GM03348 (cell line): ENCODE results near the gene CCDC40.

Experiments
- DNase-seq: peaks from one replicate; pipeline ENCODE4 v3.0.0; 2012; ENCODE audit warnings: low spot score

The CCDC40 gene

DNA sequence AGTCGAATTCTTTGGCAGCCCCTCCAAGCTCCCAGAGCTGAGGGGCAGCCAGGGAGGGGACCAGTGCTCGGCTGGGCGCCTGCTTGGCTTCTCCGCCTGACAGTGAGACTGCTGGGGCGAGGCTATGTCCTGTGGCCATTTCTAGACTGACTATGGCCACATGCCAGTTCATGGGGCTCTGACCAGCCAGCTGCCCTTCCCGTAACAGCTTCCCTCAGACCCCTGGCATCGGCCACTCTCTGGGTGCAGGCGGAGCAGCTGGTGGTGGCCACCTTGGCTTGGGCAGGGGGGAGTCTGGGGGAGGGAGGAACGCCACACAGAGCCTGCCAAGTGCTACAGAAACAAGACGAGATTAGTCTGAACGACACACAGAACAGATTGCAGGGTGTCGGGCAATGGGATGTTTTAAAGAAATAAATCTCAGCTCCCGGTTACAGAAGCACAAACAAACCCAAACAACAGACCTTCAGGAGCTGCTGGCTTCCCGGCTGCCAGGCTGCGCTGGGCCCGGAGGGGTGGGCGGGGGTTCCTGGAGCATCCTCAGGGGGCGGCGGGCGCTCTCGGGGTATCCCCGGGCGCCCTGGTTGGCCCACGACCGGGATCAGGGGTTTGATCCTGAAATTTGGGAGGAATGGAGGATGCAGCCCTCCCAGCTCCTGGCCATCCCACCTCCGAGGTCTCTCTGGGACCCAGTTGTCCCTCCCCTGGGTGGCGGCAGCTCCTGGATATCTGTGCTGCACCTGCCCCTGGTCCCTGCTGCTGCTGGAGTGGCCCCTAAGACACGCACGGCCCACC is 35.3 kb upstream of the CCDC40 start:
- DNase-seq: no peak

- no peak for DNase-seq
Measured at GRCh38 chr17:80002070-80002641, 34.3 kb upstream of the CCDC40 start.

- DNase-seq: no peak
Measured at GRCh38 chr17:80002690-80003490, 33.6 kb upstream of the CCDC40 start.

- DNase-seq: no peak
Measured at GRCh38 chr17:80003969-80004368, 32.5 kb upstream of the CCDC40 start.

GRCh38 chr17:80005360-80006338 is 30.8 kb upstream of the CCDC40 start:
- peak; percentile 90 for DNase-seq

GRCh38 chr17:80006339-80006720 is 30.1 kb upstream of the CCDC40 start:
- no peak for DNase-seq

- no peak for DNase-seq
Measured at GRCh38 chr17:80006811-80007752, 29.4 kb upstream of the CCDC40 start.

GRCh38 chr17:80007939-80008338 is 28.5 kb upstream of the CCDC40 start:
- DNase-seq: no peak

DNA sequence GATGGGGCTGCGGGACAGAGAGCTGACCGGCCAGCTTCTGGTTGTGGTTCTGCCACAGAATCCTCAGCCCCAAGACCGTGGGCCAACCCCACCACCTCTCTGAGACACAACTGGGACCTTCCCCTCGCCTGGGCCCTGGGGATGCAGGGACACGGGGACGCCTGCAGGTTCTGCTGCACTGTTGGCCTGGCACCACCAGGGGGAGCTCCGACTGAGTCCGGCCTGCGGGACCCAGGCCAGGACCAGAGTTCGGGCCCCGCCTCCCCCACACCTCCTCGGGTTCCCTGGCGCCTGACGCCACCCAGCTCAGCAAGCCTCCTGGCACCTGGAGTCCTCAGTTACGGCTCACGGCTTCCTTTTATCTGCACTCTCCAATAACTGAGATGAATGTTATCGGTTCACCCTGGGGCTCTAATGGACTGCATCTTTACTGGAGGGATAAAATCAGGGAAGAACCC is 28.0 kb upstream of the CCDC40 start:
- peak; percentile 95 for DNase-seq

DNA sequence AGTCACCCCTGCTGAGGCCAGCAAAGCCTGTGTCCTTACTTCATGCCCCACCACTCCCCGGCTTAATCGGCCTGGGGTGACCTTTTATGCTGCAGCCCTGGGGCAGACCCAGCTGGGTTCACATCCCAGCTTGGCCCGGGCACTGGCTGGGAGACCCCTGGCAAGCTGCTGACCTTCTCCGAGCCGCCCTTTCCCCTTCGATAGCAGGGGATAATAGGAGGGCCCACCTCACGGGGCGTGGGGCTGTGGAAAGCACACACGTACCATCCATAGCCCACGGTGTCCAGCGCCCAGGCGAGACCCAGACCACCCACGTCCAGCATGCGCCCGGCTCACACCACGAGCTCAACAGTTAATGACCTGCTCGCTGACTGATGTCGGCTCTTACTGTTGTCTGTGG is 27.6 kb upstream of the CCDC40 start:
- DNase-seq: no peak

- no peak for DNase-seq
Measured at GRCh38 chr17:80009391-80010282, 26.8 kb upstream of the CCDC40 start.

DNA sequence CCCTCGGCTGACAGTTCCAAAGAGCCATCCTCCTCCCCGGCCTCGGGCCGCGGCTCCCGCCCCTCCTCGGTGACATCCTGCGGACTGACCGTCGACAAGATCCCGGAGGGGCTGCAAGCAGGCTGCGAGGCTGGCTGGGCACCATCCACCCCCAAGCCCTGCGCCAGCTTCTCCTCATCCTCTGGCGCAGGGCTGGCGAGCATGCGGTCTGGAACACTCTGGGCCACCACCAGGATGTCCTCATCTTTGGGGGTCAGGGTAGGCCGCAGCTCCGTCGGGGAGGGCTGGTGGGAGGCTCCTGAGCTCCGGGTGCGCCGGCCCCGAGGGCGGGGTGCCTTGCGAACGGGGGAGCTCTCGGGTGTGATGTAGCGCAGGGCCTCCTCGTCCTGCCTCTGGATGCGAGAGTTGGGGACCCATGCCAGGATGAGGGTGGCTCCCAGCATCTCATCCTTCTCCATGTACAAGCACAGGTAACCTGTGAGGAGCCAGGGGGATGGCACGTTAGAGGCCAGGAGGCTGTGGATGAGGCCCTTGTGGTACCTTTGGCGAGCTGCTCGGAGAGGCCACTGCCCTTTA is 26.1 kb upstream of the CCDC40 start:
- no peak for DNase-seq

DNA sequence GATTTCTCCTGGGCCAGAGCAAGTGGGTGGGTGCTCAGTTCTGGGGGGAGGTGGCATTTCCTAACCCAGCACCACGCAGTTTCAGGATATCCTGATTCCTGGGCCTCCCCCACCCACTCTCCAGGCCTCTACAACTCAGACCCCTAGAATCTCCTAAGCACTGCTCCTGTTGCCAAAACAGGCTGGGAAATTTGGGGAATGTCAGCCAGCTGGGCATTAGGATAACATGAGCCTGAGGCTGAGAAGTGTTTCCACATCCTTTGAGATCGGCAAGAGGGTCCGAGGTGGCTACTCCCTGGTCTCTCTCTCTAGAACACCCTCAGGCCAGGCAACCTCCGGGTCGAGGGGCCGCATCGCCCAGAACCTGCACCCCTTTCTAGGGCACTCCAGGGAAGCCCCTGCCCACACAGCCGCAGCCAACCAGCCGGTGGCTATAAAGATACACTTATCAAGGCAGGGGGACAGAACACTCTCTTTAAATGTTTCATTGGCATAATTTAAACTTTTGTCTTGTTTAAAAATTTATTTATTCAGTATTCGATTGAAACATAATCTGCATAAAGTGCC is 24.4 kb upstream of the CCDC40 start:
- DNase-seq: no peak

DNA sequence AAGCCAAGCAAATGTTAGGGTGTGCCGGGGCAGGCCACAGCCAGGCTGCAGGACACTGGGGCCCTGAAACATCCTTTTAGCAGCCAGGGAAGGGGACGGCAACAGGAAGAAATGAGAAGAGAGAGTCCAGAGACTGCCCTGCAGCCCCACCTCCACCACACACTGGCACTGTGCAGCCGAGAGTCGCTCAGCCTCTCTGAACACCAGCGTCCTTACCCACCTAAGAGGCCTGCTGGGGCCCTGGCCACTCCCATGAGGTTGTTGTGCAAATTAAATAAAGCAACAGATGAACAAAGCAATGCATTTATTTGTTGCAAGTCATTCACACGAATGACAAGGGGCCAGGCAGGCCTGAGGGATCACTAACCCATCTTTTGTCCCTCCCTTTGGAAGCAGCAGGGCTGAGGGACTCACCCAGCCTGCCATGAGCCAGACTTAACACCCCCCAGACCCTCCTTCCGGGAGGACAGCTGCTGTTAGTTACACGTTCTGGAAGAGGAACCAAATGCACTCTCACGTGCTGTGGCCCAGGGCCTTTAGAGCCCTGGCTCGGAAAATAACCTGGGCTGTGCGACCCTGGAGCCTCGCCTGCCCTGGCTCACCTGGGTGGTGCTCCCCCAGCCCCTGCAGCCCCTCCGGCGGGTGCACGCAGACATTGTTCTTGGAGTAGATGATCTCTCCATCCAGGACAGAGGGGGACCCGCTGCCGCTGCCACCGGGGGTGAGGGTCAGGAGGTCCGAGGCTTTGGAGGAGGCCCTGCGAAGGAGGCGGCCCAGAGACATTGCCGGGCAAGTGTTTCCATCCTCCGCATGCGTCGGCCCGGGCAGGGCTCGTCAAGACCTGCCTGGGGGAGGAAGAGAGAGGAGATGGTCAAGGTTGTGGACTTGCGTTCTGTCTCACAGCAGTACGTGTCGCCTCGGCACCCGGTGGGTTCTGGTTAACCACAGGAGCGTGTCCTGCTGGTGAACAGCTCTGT is 23.4 kb upstream of the CCDC40 start:
- no peak for DNase-seq

GRCh38 chr17:80017226-80018010 is 19.0 kb upstream of the CCDC40 start:
- no peak for DNase-seq

DNA sequence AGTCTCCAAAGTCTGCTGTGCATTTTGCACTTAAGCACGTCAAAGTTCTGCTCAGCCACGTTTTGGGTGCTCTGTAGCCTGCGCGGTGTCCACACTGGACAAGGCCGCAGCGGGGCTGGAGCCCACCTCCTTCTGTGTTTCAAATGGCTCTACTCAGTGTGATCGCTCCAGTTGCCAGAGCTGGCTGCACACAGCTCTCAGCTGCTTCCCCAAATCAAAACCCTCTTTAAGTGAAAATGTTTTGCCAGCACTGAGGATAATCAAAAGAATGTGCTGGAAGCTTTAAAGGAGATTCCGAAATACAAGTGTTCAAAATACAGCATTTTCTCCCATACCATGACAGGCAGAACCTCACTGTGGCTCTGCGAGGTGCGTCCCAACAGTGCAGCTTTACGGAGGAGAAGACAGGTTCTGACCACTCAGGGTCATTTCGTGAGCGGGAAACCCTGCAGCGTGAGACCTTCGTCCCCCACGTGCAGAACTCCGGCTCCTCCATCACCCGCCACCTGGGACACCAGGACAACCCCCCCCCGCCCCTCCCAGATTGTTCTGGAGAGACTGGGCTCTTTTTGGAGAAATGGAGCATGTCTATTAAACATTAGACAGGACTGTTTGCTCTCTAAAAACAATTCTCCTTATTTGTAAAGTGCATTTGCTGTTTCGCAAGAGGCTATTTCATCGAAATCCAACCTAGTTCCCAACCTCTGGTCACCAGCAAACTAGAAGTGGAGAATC is 17.4 kb upstream of the CCDC40 start:
- DNase-seq: peak; percentile 52
